Muscle layer of colon (tissue), 2 donors: ENCODE measurements around the gene C10orf90.

Experiments
- H3K27ac ChIP-seq: one replicate; pipeline ENCODE4 v1.7.0; 2013; ENCODE audit warnings: low read depth, mild to moderate bottlenecking, low read length, moderate library complexity
- H3K27me3 ChIP-seq, 2 donors: one replicate each; pipeline ENCODE4 v1.7.0; 2013; ENCODE audit warnings: low read length in 2 of 2, mild to moderate bottlenecking in 2 of 2; ENCODE audit not compliant: insufficient read depth in 2 of 2, control insufficient read depth in 1 of 2
- H3K36me3 ChIP-seq: one replicate; pipeline ENCODE4 v1.7.0; 2013; ENCODE audit warnings: mild to moderate bottlenecking, low read length; ENCODE audit not compliant: insufficient read depth
- H3K4me1 ChIP-seq: one replicate; pipeline ENCODE4 v1.7.0; 2013; ENCODE audit warnings: mild to moderate bottlenecking, low read length; ENCODE audit not compliant: insufficient read depth
- H3K4me3 ChIP-seq, 2 donors: one replicate each; pipeline ENCODE4 v1.7.0; 2013; ENCODE audit warnings: low read length in 2 of 2, low read depth in 1 of 2, mild to moderate bottlenecking in 1 of 2, moderate library complexity in 1 of 2
- H3K9ac ChIP-seq: one replicate; pipeline ENCODE4 v1.7.0; 2013; ENCODE audit warnings: low read length
- H3K9me3 ChIP-seq: one replicate; pipeline ENCODE4 v1.7.0; 2013; ENCODE audit warnings: mild to moderate bottlenecking, low read length
- donor health status: abdominal sarcoma.
- donor health status: Adenocarcinoma of cecum.

Gene C10orf90

GRCh38 chr10:126670056-126670894 is at the start of gene C10orf90:
TSS of gene C10orf90 (minus strand) at chr10:126670693. CDS start at chr10:126670480, 213 bp downstream.
- H3K4me3 ChIP-seq = no peak within 1 kb of the TSS
- H3K36me3 ChIP-seq = no peaks in the 10 kb centered on the region
- no peak within 1 kb of the TSS for H3K27ac ChIP-seq
- no peaks in the 10 kb centered on the region for H3K27me3 ChIP-seq
- no peaks in the 10 kb centered on the region for H3K9me3 ChIP-seq
- no peaks in the 10 kb centered on the region for H3K4me1 ChIP-seq
- H3K9ac ChIP-seq = no peak within 1 kb of the TSS

- H3K36me3 ChIP-seq = no peaks in the 10 kb centered on the region
- H3K9ac ChIP-seq = no peak overlapping the region
- no peaks in the 10 kb centered on the region for H3K27me3 ChIP-seq
- H3K9me3 ChIP-seq = no peaks in the 10 kb centered on the region
- no peak overlapping the region for H3K27ac ChIP-seq
- H3K4me1 ChIP-seq = no peaks in the 10 kb centered on the region
- no peak overlapping the region for H3K4me3 ChIP-seq
These were observed 45.9 kb upstream of the C10orf90 start for GRCh38 chr10:126716366-126716765.

GRCh38 chr10:126713594-126713993 is 43.1 kb upstream of the C10orf90 start:
- Histone ChIP-seq H3K36me3 (no peaks in the 10 kb centered on the region), H3K9me3 (no peaks in the 10 kb centered on the region), H3K27ac (no peak overlapping the region), H3K4me3 (no peak overlapping the region), H3K4me1 (no peaks in the 10 kb centered on the region), H3K9ac (no peak overlapping the region), H3K27me3 (no peaks in the 10 kb centered on the region)

- no peak overlapping the region for H3K27ac ChIP-seq
- H3K27me3 ChIP-seq = no peaks in the 10 kb centered on the region
These were observed 42.2 kb upstream of the C10orf90 start for GRCh38 chr10:126712681-126713080.

GRCh38 chr10:126705951-126706565 is 35.6 kb upstream of the C10orf90 start:
- no peak overlapping the region for H3K4me3 ChIP-seq
- no peaks in the 10 kb centered on the region for H3K4me1 ChIP-seq
- H3K9ac ChIP-seq = no peak overlapping the region
- no peaks in the 10 kb centered on the region for H3K36me3 ChIP-seq
- no peaks in the 10 kb centered on the region for H3K9me3 ChIP-seq
- no peak overlapping the region for H3K27ac ChIP-seq
- H3K27me3 ChIP-seq = no peaks in the 10 kb centered on the region

More at GRCh38 chr10:126712681-126713080, 42.2 kb upstream of the C10orf90 start:
- H3K36me3 ChIP-seq = no peaks in the 10 kb centered on the region
- H3K9me3 ChIP-seq = no peaks in the 10 kb centered on the region
- no peaks in the 10 kb centered on the region for H3K4me1 ChIP-seq
- H3K9ac ChIP-seq = no peak overlapping the region
- no peak overlapping the region for H3K4me3 ChIP-seq

GRCh38 chr10:126705131-126705530 is 34.6 kb upstream of the C10orf90 start:
- H3K9ac ChIP-seq = no peak overlapping the region
- H3K36me3 ChIP-seq = no peaks in the 10 kb centered on the region
- H3K27me3 ChIP-seq = no peaks in the 10 kb centered on the region
- H3K27ac ChIP-seq = no peak overlapping the region
- H3K4me3 ChIP-seq = no peak overlapping the region
- H3K9me3 ChIP-seq = no peaks in the 10 kb centered on the region
- H3K4me1 ChIP-seq = no peaks in the 10 kb centered on the region

GRCh38 chr10:126704649-126705048 is 34.2 kb upstream of the C10orf90 start:
- no peaks in the 10 kb centered on the region for H3K4me1 ChIP-seq
- no peak overlapping the region for H3K27ac ChIP-seq
- H3K36me3 ChIP-seq = no peaks in the 10 kb centered on the region
- H3K9me3 ChIP-seq = no peaks in the 10 kb centered on the region
- no peak overlapping the region for H3K4me3 ChIP-seq
- H3K9ac ChIP-seq = no peak overlapping the region
- no peaks in the 10 kb centered on the region for H3K27me3 ChIP-seq

GRCh38 chr10:126702181-126702580 is 31.7 kb upstream of the C10orf90 start:
- no peaks in the 10 kb centered on the region for H3K36me3 ChIP-seq
- no peaks in the 10 kb centered on the region for H3K9me3 ChIP-seq
- H3K4me1 ChIP-seq = no peaks in the 10 kb centered on the region
- H3K27ac ChIP-seq = no peak overlapping the region
- no peak overlapping the region for H3K9ac ChIP-seq
- H3K27me3 ChIP-seq = no peaks in the 10 kb centered on the region
- H3K4me3 ChIP-seq = no peak overlapping the region

GRCh38 chr10:126701526-126701925 is 31.0 kb upstream of the C10orf90 start:
- H3K4me1 ChIP-seq = no peaks in the 10 kb centered on the region
- no peaks in the 10 kb centered on the region for H3K27me3 ChIP-seq
- H3K36me3 ChIP-seq = no peaks in the 10 kb centered on the region
- H3K27ac ChIP-seq = no peak overlapping the region
- no peak overlapping the region for H3K4me3 ChIP-seq
- no peak overlapping the region for H3K9ac ChIP-seq
- H3K9me3 ChIP-seq = no peaks in the 10 kb centered on the region

GRCh38 chr10:126696684-126697083 is 26.2 kb upstream of the C10orf90 start:
- no peak overlapping the region for H3K4me3 ChIP-seq
- H3K9ac ChIP-seq = no peak overlapping the region
- H3K36me3 ChIP-seq = no peaks in the 10 kb centered on the region
- no peaks in the 10 kb centered on the region for H3K9me3 ChIP-seq
- no peaks in the 10 kb centered on the region for H3K27me3 ChIP-seq
- no peaks in the 10 kb centered on the region for H3K4me1 ChIP-seq
- H3K27ac ChIP-seq = no peak overlapping the region

GRCh38 chr10:126691456-126691855 is 21.0 kb upstream of the C10orf90 start:
- Histone ChIP-seq H3K27ac (no peak overlapping the region), H3K27me3 (no peaks in the 10 kb centered on the region), H3K9ac (no peak overlapping the region), H3K9me3 (no peaks in the 10 kb centered on the region), H3K4me3 (no peak overlapping the region), H3K36me3 (no peaks in the 10 kb centered on the region), H3K4me1 (no peaks in the 10 kb centered on the region)
